ENCODE results near the gene CAPN5. TPM values are rescaled to one million over a fixed set of nuclear protein-coding genes. Genes with fewer than 3 reads are reported as not detected.

Gene CAPN5
- total and polyA plus RNA-seq, 2 experiments from 2014 or later = 10.2 to 32.2 TPM

DNA sequence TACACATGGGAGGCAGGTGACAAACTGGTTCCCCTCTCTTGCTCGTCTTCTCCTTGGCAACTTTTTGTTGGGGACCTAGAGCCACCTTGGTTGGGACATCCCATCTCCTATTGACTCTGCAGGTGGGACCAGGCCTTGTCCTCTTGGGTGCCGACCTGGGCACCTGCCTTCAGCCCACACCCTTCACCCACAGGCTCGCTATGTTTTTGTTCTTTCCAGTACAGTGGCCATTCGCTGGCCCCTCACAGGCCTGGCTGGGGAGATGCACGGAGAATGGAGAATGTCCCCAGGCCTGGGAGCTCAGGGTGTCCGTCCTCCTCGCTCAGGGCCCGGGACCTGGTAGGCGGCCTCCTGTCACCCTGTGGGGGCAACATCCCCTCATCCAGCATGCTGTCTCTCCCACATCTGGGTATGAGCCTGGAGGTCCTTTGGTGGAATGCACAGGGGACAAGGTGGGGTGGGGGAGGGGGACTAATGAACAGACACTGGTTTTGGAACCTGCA is 21.0 kb downstream of the CAPN5 start (continued):
- TF ChIP-seq, protein P1, sequence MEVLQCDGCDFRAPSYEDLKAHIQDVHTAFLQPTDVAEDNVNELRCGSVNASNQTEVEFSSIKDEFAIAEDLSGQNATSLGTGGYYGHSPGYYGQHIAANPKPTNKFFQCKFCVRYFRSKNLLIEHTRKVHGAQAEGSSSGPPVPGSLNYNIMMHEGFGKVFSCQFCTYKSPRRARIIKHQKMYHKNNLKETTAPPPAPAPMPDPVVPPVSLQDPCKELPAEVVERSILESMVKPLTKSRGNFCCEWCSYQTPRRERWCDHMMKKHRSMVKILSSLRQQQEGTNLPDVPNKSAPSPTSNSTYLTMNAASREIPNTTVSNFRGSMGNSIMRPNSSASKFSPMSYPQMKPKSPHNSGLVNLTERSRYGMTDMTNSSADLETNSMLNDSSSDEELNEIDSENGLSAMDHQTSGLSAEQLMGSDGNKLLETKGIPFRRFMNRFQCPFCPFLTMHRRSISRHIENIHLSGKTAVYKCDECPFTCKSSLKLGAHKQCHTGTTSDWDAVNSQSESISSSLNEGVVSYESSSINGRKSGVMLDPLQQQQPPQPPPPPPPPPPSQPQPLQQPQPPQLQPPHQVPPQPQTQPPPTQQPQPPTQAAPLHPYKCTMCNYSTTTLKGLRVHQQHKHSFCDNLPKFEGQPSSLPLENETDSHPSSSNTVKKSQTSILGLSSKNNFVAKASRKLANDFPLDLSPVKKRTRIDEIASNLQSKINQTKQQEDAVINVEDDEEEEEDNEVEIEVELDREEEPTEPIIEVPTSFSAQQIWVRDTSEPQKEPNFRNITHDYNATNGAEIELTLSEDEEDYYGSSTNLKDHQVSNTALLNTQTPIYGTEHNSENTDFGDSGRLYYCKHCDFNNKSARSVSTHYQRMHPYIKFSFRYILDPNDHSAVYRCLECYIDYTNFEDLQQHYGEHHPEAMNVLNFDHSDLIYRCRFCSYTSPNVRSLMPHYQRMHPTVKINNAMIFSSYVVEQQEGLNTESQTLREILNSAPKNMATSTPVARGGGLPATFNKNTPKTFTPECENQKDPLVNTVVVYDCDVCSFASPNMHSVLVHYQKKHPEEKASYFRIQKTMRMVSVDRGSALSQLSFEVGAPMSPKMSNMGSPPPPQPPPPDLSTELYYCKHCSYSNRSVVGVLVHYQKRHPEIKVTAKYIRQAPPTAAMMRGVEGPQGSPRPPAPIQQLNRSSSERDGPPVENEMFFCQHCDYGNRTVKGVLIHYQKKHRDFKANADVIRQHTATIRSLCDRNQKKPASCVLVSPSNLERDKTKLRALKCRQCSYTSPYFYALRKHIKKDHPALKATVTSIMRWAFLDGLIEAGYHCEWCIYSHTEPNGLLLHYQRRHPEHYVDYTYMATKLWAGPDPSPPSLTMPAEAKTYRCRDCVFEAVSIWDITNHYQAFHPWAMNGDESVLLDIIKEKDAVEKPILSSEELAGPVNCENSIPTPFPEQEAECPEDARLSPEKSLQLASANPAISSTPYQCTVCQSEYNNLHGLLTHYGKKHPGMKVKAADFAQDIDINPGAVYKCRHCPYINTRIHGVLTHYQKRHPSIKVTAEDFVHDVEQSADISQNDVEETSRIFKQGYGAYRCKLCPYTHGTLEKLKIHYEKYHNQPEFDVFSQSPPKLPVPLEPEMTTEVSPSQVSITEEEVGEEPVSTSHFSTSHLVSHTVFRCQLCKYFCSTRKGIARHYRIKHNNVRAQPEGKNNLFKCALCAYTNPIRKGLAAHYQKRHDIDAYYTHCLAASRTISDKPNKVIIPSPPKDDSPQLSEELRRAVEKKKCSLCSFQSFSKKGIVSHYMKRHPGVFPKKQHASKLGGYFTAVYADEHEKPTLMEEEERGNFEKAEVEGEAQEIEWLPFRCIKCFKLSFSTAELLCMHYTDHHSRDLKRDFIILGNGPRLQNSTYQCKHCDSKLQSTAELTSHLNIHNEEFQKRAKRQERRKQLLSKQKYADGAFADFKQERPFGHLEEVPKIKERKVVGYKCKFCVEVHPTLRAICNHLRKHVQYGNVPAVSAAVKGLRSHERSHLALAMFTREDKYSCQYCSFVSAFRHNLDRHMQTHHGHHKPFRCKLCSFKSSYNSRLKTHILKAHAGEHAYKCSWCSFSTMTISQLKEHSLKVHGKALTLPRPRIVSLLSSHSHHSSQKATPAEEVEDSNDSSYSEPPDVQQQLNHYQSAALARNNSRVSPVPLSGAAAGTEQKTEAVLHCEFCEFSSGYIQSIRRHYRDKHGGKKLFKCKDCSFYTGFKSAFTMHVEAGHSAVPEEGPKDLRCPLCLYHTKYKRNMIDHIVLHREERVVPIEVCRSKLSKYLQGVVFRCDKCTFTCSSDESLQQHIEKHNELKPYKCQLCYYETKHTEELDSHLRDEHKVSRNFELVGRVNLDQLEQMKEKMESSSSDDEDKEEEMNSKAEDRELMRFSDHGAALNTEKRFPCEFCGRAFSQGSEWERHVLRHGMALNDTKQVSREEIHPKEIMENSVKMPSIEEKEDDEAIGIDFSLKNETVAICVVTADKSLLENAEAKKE (CRISPR knock-in tag; IDR thresholded peaks at IDR 0.05) = no peak
- no peak for TF ChIP-seq NANOG (IDR thresholded peaks at IDR 0.05; ENCODE audit: borderline replicate concordance)
- TF ChIP-seq CREB1 (CRISPR knock-in tag; IDR thresholded peaks at IDR 0.05; ENCODE audit: low read depth) = no peak
- no peak for TF ChIP-seq ZNF114 (CRISPR knock-in tag; IDR thresholded peaks at IDR 0.05)
- TF ChIP-seq EZH2phosphoT487 (IDR thresholded peaks at IDR 0.05; ENCODE audit: unreplicated experiment) = no peak

GRCh38 chr11:77088236-77089003 is 21.6 kb downstream of the CAPN5 start:
- H3K4me1 ChIP-seq (ENCODE audit: insufficient read depth) = no peaks in the 10 kb centered on the region; the same call in 1 of the 2 replicates
- peaks cover 11% of the 10 kb centered on the region for H3K4me1 Mint-ChIP-seq
- H3K27me3 Mint-ChIP-seq (ENCODE audit: insufficient read depth, low read depth, poor library complexity) = peaks cover 6% of the 10 kb centered on the region
- H3K9me2 ChIP-seq (ENCODE audit: insufficient read depth) = no peaks in the 10 kb centered on the region
- H3K4me3 Mint-ChIP-seq = no peak overlapping the region
- DNase-seq (ENCODE audit: low spot score) (no peak), ATAC-seq (no peak)
- no peaks in the 10 kb centered on the region for H3K79me2 ChIP-seq (replicated peaks; ENCODE audit: insufficient read depth)
- H3K27ac ChIP-seq (ENCODE audit: low read depth) = no peak overlapping the region
- H4K20me1 ChIP-seq (replicated peaks; ENCODE audit: insufficient read depth) = no peaks in the 10 kb centered on the region; the same call in 1 of the 2 replicates
- no peak overlapping the region for H2AFZ ChIP-seq
- H3K27me3 ChIP-seq (ENCODE audit: insufficient read depth) = no peaks in the 10 kb centered on the region
- no peaks in the 10 kb centered on the region for H3K9me3 Mint-ChIP-seq
- no peaks in the 10 kb centered on the region for H3K36me3 ChIP-seq (ENCODE audit: insufficient read depth)
- no peak overlapping the region for H3K27ac Mint-ChIP-seq
- no peak overlapping the region for H3K4me3 ChIP-seq
- no peaks in the 10 kb centered on the region for H3K36me3 Mint-ChIP-seq (ENCODE audit: low read depth)
- no peak overlapping the region for H3K4me2 ChIP-seq
- H3F3A ChIP-seq (replicated peaks; ENCODE audit: low read depth) = no peaks in the 10 kb centered on the region
- no peak for TF ChIP-seq JUNB (IDR thresholded peaks at IDR 0.05; ENCODE audit: unreplicated experiment)
- no peak for TF ChIP-seq ZNF331 (CRISPR knock-in tag; IDR thresholded peaks at IDR 0.05; ENCODE audit: low read depth)
- no peak for TF ChIP-seq EZH2 (IDR thresholded peaks at IDR 0.05; ENCODE audit: low read depth, unreplicated experiment)
- TF ChIP-seq NANOG (IDR thresholded peaks at IDR 0.05; ENCODE audit: borderline replicate concordance) = no peak
- TF ChIP-seq, protein P2, sequence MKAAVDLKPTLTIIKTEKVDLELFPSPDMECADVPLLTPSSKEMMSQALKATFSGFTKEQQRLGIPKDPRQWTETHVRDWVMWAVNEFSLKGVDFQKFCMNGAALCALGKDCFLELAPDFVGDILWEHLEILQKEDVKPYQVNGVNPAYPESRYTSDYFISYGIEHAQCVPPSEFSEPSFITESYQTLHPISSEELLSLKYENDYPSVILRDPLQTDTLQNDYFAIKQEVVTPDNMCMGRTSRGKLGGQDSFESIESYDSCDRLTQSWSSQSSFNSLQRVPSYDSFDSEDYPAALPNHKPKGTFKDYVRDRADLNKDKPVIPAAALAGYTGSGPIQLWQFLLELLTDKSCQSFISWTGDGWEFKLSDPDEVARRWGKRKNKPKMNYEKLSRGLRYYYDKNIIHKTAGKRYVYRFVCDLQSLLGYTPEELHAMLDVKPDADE (IDR thresholded peaks at IDR 0.05) = no peak
- no peak for TF ChIP-seq POLR2AphosphoS5 (IDR thresholded peaks at IDR 0.05; ENCODE audit: low read depth)
- TF ChIP-seq CREB1 (CRISPR knock-in tag; IDR thresholded peaks at IDR 0.05; ENCODE audit: low read depth) = no peak

Measured in GM23338 (cell line).